K562 (cell line): ENCODE measurements around the gene APCDD1L. TPM values are rescaled to one million over a fixed set of nuclear protein-coding genes. Genes with fewer than 3 reads are reported as not detected.

Experiments
- ATAC-seq: fragments of 200-7000 bp; cut with Tn5 transposase; 3 replicates; pipeline ENCODE4 v1.9.1; 2020; ENCODE audit warnings: moderate library complexity
- BruUV-seq: library from RNA; stranded (reverse); fragments of 400-500 nt; replicated peaks from 2 replicates; lab custom pipeline; 2021; lab: Mats Ljungman, UMichigan
- CTCF ChIA-PET: fragments of 300-600 bp; formaldehyde crosslinking; extraction: SDS; loops from one replicate; lab custom pipeline; 2021; ENCODE audit warnings: low intra/inter-chr PET ratio; lab: Yijun Ruan, JAX
- POLR2A ChIA-PET: fragments of 300-600, 350-650 bp; sonication (Branson Sonifier 250); formaldehyde crosslinking; extraction: SDS; loops from one replicate; lab custom pipeline; 2021; ENCODE audit warnings: antibody characterized with exemption, inconsistent platforms; lab: Yijun Ruan, JAX
- DNase-seq, 4 experiments: peaks; one replicate each; pipeline versions ENCODE4 v3.0.0 to v3.0.0-alpha.2; 2011 to 2018; ENCODE audit warnings: low spot score in 3 of 4, mixed read lengths in 3 of 4; ENCODE audit errors: extremely low read depth in 1 of 4
- FAIRE-seq: peaks from 2 replicates; lab custom pipeline; 2011; peaks lifted over from hg19 to GRCh38; lab: Jason Lieb, UNC
- H2AFZ ChIP-seq: 2 replicates; pipeline ENCODE4 v1.6.0; 2011; ENCODE audit warnings: low read depth, low read length, control low read depth, inconsistent platforms
- H3K27ac ChIP-seq: fragments of 200-600 bp; 3 replicates; pipeline ENCODE4 v1.8.0; 2011; ENCODE audit warnings: low read depth, mild to moderate bottlenecking, control low read depth, inconsistent platforms, low read length, moderate library complexity, mixed read lengths; ENCODE audit errors: extremely low read depth
- H3K27me3 ChIP-seq, 2 experiments: fragments of 300-600 bp in 1 of 2; 2 replicates in 1 of 2; 3 replicates in 1 of 2; pipeline versions ENCODE4 v1.6.0 to v1.8.0; 2011; ENCODE audit warnings: inconsistent platforms in 2 of 2, low read length in 2 of 2, mild to moderate bottlenecking in 1 of 2, mixed read lengths in 1 of 2, moderate library complexity in 1 of 2; ENCODE audit not compliant: control insufficient read depth in 2 of 2, insufficient read depth in 2 of 2
- H3K36me3 ChIP-seq: fragments of 300-600 bp; 3 replicates; pipeline ENCODE4 v1.8.0; 2011; ENCODE audit warnings: mild to moderate bottlenecking, low read length, inconsistent platforms; ENCODE audit not compliant: control insufficient read depth, insufficient read depth
- H3K4me1 ChIP-seq, 2 experiments: fragments of 200-600 bp in 1 of 2; replicated peaks in 1 of 2; 2 replicates in 1 of 2; 3 replicates in 1 of 2; pipeline versions ENCODE4 v1.5.1 to v1.8.0; 2011; ENCODE audit warnings: inconsistent platforms in 2 of 2, low read length in 2 of 2, mild to moderate bottlenecking in 1 of 2, mixed read lengths in 1 of 2, moderate library complexity in 1 of 2; ENCODE audit not compliant: control insufficient read depth in 2 of 2, insufficient read depth in 2 of 2
- H3K4me2 ChIP-seq: 2 replicates; pipeline ENCODE4 v1.6.1; 2011; ENCODE audit warnings: low read length, control low read depth, inconsistent platforms, mixed read lengths; ENCODE audit not compliant: insufficient read depth
- H3K4me3 ChIP-seq: fragments of 200-600 bp; sonication (generic), shearing (Covaris generic); 2 replicates; pipeline ENCODE4 v1.5.1; 2016; ENCODE audit warnings: control low read depth, inconsistent platforms
- H3K79me2 ChIP-seq: fragments of 200-600 bp; 3 replicates; pipeline ENCODE4 v1.8.0; 2011; ENCODE audit warnings: low read length, inconsistent platforms; ENCODE audit not compliant: control insufficient read depth, insufficient read depth
- H3K9ac ChIP-seq, 2 experiments: 2 replicates each; pipeline versions ENCODE4 v1.6.0 to v1.6.1; 2011; ENCODE audit warnings: low read depth in 2 of 2, low read length in 2 of 2, control low read depth in 1 of 2, inconsistent platforms in 1 of 2, mild to moderate bottlenecking in 1 of 2, mixed read lengths in 1 of 2; ENCODE audit not compliant: insufficient read depth in 1 of 2
- H3K9me1 ChIP-seq: one replicate; pipeline ENCODE4 v1.6.0; 2011; ENCODE audit warnings: inconsistent platforms, mild to moderate bottlenecking, low read length, moderate library complexity; ENCODE audit not compliant: control insufficient read depth, insufficient read depth
- H3K9me3 ChIP-seq: replicated peaks from 2 replicates; pipeline ENCODE4 v1.5.1; 2011; ENCODE audit warnings: low read depth, low read length, inconsistent platforms; ENCODE audit not compliant: control insufficient read depth, insufficient read depth
- H4K20me1 ChIP-seq: replicated peaks from 2 replicates; pipeline ENCODE4 v1.6.1; 2011; ENCODE audit warnings: low read length, inconsistent platforms, mixed read lengths; ENCODE audit not compliant: control insufficient read depth, insufficient read depth
- BRF1 ChIP-seq: IDR thresholded peaks from 3 replicates; pipeline ENCODE4 v1.6.1; 2011; ENCODE audit warnings: borderline replicate concordance, mild to moderate bottlenecking; ENCODE audit not compliant: insufficient read length; ENCODE audit errors: extremely low read depth
- DNMT1 ChIP-seq: fragments of 450-650 bp; IDR thresholded peaks from 2 replicates; pipeline ENCODE4 v1.6.1; 2016; ENCODE audit warnings: antibody characterized with exemption, mild to moderate bottlenecking
- ELF4 ChIP-seq: fragments of 450-650 bp; formaldehyde crosslinking; IDR thresholded peaks from 2 replicates; pipeline ENCODE4 v1.4.0; 2022; ENCODE audit warnings: missing genetic modification characterization
- KDM1A ChIP-seq, 2 experiments: fragments of 450-650 bp; IDR thresholded peaks; 2 replicates each; pipeline ENCODE4 v1.6.1; 2016; ENCODE audit warnings: mild to moderate bottlenecking in 2 of 2
- NCOA4 ChIP-seq: fragments of 450-650 bp; IDR thresholded peaks from 2 replicates; pipeline ENCODE4 v1.6.1; 2018; ENCODE audit warnings: mild to moderate bottlenecking; ENCODE audit not compliant: partially characterized antibody
- NFIC ChIP-seq: fragments of 450-650 bp; IDR thresholded peaks from 2 replicates; pipeline ENCODE4 v1.6.1; 2017; ENCODE audit warnings: mild to moderate bottlenecking, inconsistent platforms
- SP2 ChIP-seq: IDR thresholded peaks from 2 replicates; pipeline ENCODE4 v1.6.1; 2011; ENCODE audit warnings: mild to moderate bottlenecking, low read depth, low read length, moderate library complexity; ENCODE audit not compliant: poor library complexity, severe bottlenecking; ENCODE audit errors: extremely low read depth
- THAP7 ChIP-seq: fragments of 250-450 bp; sonication (Bioruptor Pico); IDR thresholded peaks from 2 replicates; pipeline ENCODE4 v1.5.0; 2021
- TSC22D4 ChIP-seq: fragments of 450-650 bp; IDR thresholded peaks from 2 replicates; pipeline ENCODE4 v1.6.1; 2016; ENCODE audit warnings: missing genetic modification characterization, missing biosample characterization, control low read depth
- ZKSCAN1 ChIP-seq: fragments of 150-350 bp; IDR thresholded peaks from 2 replicates; pipeline ENCODE4 v1.6.1; 2016; ENCODE audit warnings: low read depth, low read length
- ZNF354B ChIP-seq: fragments of 250-450 bp; sonication (Bioruptor Pico); IDR thresholded peaks from 2 replicates; pipeline ENCODE4 v1.4.0; 2020
- ZNF512 ChIP-seq: IDR thresholded peaks from 2 replicates; pipeline ENCODE4 v1.6.1; 2016; ENCODE audit warnings: missing genetic modification characterization, missing compliant biosample characterization
- ZNF551 ChIP-seq: fragments of 250-450 bp; sonication (Bioruptor Pico); IDR thresholded peaks from 2 replicates; pipeline ENCODE4 v1.5.0; 2021; ENCODE audit warnings: mild to moderate bottlenecking, moderate library complexity
- WGBS: fragments of 100-300 bp; shearing (Covaris generic); methylation state at CpG from one replicate; pipeline ENCODE4 v1.1.6; 2016; ENCODE audit warnings: low coverage, mixed read lengths; ENCODE audit not compliant: insufficient coverage; ENCODE audit errors: missing lambda C conversion rate; 5-methylcytosine and 5-hydroxymethylcytosine counted together
- in situ Hi-C: fragments of 300-500 bp; cut with MboI; formaldehyde crosslinking; loops from 4 replicates; pipeline ENCODE4 v1.15.0; 2018; ENCODE audit warnings: inconsistent platforms, mixed read lengths
- intact Hi-C: fragments of 100-400 bp; cut with micrococcal nuclease; formaldehyde crosslinking; loops from 2 replicates; pipeline ENCODE4 v1.14.2; 2022
- polyA plus RNA-seq, 8 experiments: library from polyadenylated mRNA; depleted of rRNA in 4 of 8; stranded (reverse) in 5 of 8; unstranded in 3 of 8; fragments of >200 nt; fragmentation: Nextera tagmentation in 2 of 8; fragmentation: Illumina TruSeq in 1 of 8; extraction: Ambion mirVana in 2 of 8; extraction: Trizol in 1 of 8; gene quantifications; 2 replicates each; pipeline versions ENCODE4 v1.2.1 to v1.2.3, GENCODE V29; 2011 to 2014; ENCODE audit warnings: inconsistent platforms in 1 of 8, missing spikeins in 1 of 8
- total RNA-seq, 7 experiments: library from RNA; depleted of rRNA in 6 of 7; stranded (reverse); fragments of >200 nt in 6 of 7; fragmentation: Illumina TruSeq in 2 of 7; extraction: Trizol in 2 of 7; gene quantifications; 2 replicates each; pipeline versions ENCODE4 v1.2.1 to v1.2.3, GENCODE V29; 2011 to 2021; ENCODE audit warnings: low replicate concordance in 1 of 7

Gene APCDD1L
- total and polyA plus RNA-seq, 9 of the 15 experiments (the other 6 are each of a cell fraction or from before 2014, with no cell fraction given): not detected

DNA sequence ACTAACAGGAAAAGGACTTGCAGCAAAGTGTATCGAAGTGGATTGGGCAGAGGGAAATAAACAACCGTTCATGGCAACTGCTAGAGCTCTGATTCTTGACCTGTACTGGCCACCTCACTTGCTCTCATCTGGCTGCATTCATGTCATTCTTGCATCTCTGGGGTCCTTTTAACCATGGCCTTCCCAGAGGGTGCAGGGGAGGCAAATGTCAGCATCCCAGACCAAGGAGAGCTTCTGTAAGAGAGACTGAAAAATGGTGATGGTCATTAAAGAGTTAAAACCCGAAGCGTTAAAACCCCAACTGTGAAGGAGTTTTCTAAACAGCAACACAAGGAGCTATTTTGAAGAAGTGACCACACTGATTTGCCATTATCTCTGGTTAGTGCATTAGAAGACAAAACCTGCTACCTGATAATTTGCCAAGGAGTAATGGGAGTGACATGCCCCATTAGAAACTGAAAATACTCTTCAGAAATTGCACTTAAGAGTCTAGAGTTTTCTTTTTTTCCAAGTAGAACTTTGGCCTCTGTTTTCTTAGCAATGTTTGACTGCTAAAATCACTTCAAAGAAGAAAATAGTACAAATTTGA lies 62.4 kb downstream of the APCDD1L start (continued):
- TF ChIP-seq ZKSCAN1 (no peak), NFIC (no peak), ELF4 (CRISPR knock-in tag) (no peak), THAP7 (CRISPR knock-in tag) (no peak), SP2 (no peak)

DNA sequence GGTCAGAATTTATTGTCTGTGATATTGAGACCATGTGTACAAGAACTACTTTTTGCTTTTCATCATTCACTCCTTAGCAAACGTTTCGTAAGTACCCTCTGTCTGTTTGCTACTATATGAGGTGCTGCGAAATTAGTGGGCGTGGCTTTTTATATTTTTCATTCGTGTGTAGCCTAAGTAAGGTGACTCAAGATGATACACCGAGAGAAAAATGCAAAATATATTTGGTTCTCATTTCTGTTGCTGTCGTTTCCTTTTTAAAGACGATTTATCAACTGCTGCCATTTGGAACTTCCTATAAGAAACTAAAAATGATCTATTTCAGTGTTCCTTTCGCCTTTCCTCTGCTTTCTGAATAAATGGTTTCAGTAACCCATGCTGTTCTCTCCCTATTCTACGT lies 64.9 kb downstream of the APCDD1L start:
- Histone ChIP-seq H4K20me1 (no peaks in the 10 kb centered on the region), H3K27ac (no peak overlapping the region)
- TF ChIP-seq ZNF354B (CRISPR knock-in tag) (no peak), DNMT1 (no peak), NCOA4 (no peak), KDM1A (IDR thresholded peaks at IDR 0.05) (no peak), ZKSCAN1 (no peak), TSC22D4 (tag) (no peak), ZNF512 (tag) (no peak), ZNF551 (CRISPR knock-in tag) (no peak), BRF1 (no peak)
- TF ChIP-seq, all 486 proteins: peak for 0
- DNase-seq (no peak), ATAC-seq (no peak), FAIRE-seq (peak; percentile 11)
- Histone ChIP-seq H3K4me3 (no peak overlapping the region), H3K4me1 (no peaks in the 10 kb centered on the region), H3K9me1 (no peaks in the 10 kb centered on the region), H3K9me3 (no peaks in the 10 kb centered on the region), H3K4me2 (no peak overlapping the region), H3K27me3 (no peaks in the 10 kb centered on the region), H3K9ac (no peak overlapping the region), H3K79me2 (no peaks in the 10 kb centered on the region), H3K36me3 (peaks cover 47% of the 10 kb centered on the region), H2AFZ (no peak overlapping the region)
- in situ Hi-C loops: no loop called here
- intact Hi-C loops: no loop called here
- BruUV-seq: no TSS peak
- CTCF ChIA-PET: no interaction called here
- 94% methylated on average over 10 of the region's 10 CpGs for WGBS
- POLR2A ChIA-PET: no interaction called here
